ENCODE data around the gene COL15A1. TPM values are rescaled to one million over a fixed set of nuclear protein-coding genes. Genes with fewer than 3 reads are reported as not detected.

COL15A1 gene
- total RNA-seq, 2 donors from 2014 or later, result 0.11 to 0.82 TPM

Other genes starting within 250 kb of the COL15A1 start
- gene GABBR2, start 235.0 kb upstream of the COL15A1 start, total RNA-seq, result not detected
- 10 to 100 TPM; 10.0 to 11.2 TPM for gene ANKS6, start 147.4 kb upstream of the COL15A1 start, total RNA-seq
- 1 to 10 TPM; 4.1 to 5.5 TPM for gene GALNT12, start 136.2 kb upstream of the COL15A1 start, total RNA-seq
- 10 to 100 TPM; 56.0 to 56.3 TPM for gene TGFBR1, start 161.2 kb downstream of the COL15A1 start, total RNA-seq